ENCODE results near the gene LEFTY2.

DNA sequence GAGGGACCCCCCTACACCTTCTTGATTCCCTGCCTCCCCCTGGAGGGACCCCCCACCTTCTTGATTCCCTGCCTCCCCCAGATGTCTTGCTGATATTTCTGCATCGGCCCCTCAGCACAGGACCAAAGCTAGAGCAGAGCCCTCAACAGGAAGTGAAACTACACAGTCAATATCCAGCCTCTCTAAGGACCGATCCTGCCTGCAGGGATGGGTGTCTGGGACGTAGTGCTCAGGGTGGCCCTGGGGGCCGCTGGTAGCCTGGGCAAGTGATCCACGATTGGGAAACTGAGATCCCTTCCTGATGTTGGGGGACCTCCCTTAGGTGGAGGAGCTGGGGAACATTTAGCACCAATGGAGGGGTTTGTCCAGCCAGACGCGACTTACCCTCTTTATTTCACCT is 3.9 kb upstream of the LEFTY2 start:
- TF ChIP-seq CTCF (IDR thresholded peaks at IDR 0.05; ENCODE audit: low read length) (no peak), EZH2 (optimal IDR thresholded peaks at IDR 0.05; ENCODE audit: low read depth, low read length) (no peak), EZH2phosphoT487 (IDR thresholded peaks at IDR 0.05; ENCODE audit: low read length) (no peak)

All from MM.1S (cell line).